HG03103 (cell line): ENCODE results near the gene SLC17A3.

Experiments
- ATAC-seq: cut with Tn5 transposase; IDR thresholded peaks from one replicate; pipeline ENCODE4 v1.9.1; 2021; ENCODE audit warnings: low read depth; ENCODE audit not compliant: unreplicated experiment

SLC17A3 gene

GRCh38 chr6:25842526-25842925 is 31.5 kb downstream of the SLC17A3 start:
- no peak for ATAC-seq

GRCh38 chr6:25835442-25836283 is 38.4 kb downstream of the SLC17A3 start:
- no peak for ATAC-seq

- no peak for ATAC-seq
Measured at GRCh38 chr6:25834950-25835349, 39.1 kb downstream of the SLC17A3 start.

- ATAC-seq = no peak
Measured at GRCh38 chr6:25833136-25833535, 40.9 kb downstream of the SLC17A3 start.

GRCh38 chr6:25832670-25833069 is 41.4 kb downstream of the SLC17A3 start:
- no peak for ATAC-seq

- ATAC-seq = no peak
Measured at GRCh38 chr6:25832307-25832662, 41.8 kb downstream of the SLC17A3 start.

- ATAC-seq = no peak
Measured at GRCh38 chr6:25831532-25832306, 42.3 kb downstream of the SLC17A3 start, which contains the start of gene SLC17A1. Gene SLC17A1, minus strand, starts transcription at chr6:25832052. Its CDS starts 1,495 bp downstream, at chr6:25830557.

- ATAC-seq = no peak
Measured at GRCh38 chr6:25830458-25830857, 43.6 kb downstream of the SLC17A3 start.

- ATAC-seq = no peak
Measured at GRCh38 chr6:25829375-25829774, 44.7 kb downstream of the SLC17A3 start.

- no peak for ATAC-seq
Measured at GRCh38 chr6:25821341-25821740, 52.7 kb downstream of the SLC17A3 start.

- no peak for ATAC-seq
Measured at GRCh38 chr6:25816252-25816651, 57.8 kb downstream of the SLC17A3 start.

- ATAC-seq = no peak
Measured at GRCh38 chr6:25815194-25815593, 58.8 kb downstream of the SLC17A3 start.

GRCh38 chr6:25804804-25805203 is 69.2 kb downstream of the SLC17A3 start:
- no peak for ATAC-seq

GRCh38 chr6:25801436-25801835 is 72.6 kb downstream of the SLC17A3 start:
- no peak for ATAC-seq
